NCI-H446 (cell line): ENCODE measurements around the gene MROH9.
"Not testable (repeated sequence)": the region's sequence is repeated elsewhere in the genome, so short reads cannot be mapped to it uniquely, and the experiment has no call there.

Source experiments
- DNase-seq, 2 experiments: peaks; one replicate each; lab custom pipeline; 2025; lab: John Stamatoyannopoulos, UW

MROH9 gene, protein sequence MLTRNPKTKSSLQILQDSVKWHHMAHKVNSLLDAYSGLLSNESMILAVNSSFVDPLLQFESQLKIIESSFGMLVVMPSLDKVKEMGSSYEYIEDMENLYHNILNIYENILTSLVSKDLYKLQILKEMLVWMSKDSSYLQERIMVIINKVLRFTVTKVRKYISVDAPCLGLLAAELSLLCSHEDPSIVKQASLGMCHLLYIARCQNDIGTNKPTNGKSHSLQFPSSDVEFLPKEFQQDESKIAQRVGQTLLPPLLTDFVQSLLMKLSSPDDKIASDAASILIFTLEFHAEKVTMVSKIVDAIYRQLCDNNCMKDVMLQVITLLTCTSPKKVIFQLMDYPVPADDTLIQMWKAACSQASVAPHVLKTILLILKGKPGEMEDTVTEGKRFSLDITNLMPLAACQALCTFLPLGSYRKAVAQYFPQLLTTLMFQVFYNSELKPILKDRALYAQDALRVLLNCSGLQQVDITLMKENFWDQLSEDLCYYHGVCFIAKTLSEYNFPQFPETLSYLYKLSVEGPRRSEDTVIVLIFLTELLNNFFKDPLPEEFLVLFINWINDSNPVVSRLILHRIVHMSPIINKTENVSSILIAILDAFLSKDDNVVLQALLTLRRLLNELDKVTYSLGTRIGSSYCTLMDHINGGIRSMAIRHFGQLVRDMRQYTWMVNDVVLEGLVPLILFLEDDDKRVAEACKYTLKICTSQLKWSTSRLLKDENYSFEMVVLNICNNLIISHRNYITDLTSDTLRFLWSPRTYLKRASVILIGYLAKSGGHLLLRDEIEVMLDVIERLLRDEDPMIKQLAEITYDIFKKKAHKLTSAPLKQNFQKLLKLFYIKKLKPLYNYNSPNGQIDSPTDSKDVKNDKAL

GRCh38 chr1:170935231-170935630 is at the start of gene MROH9:
TSS of gene MROH9 (plus strand) at chr1:170935534. CDS start at chr1:170945557, 10,023 bp downstream.
- no peak for DNase-seq

DNA sequence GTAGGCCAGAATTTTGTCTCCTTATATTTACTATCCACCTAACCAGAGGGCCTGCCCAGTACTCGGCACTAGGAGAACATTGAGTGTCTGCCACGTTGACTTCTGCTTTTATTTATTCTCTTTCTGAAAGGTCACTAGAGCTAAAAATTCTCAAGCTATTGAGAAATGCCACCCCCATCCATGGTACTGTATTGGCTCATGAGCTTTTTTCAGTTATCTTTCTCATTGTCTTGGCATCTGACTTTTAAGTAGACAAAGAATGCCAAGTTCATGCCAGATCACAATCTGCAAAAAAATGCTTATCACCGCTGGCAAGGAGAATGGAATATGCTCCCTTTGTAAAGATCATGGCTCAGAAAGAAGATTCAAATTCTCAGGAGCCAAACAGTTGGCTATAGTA is 49.8 kb upstream of the MROH9 start:
- no peak for DNase-seq

GRCh38 chr1:170886460-170886859 is 48.9 kb upstream of the MROH9 start:
- DNase-seq, result no peak

- DNase-seq, result no peak
Measured at GRCh38 chr1:170887726-170888125, 47.6 kb upstream of the MROH9 start.

- no peak for DNase-seq
Measured at GRCh38 chr1:170891872-170892271, 43.5 kb upstream of the MROH9 start.

- DNase-seq, result no peak
Measured at GRCh38 chr1:170893655-170894297, 41.6 kb upstream of the MROH9 start.

- no peak for DNase-seq
Measured at GRCh38 chr1:170903961-170904360, 31.4 kb upstream of the MROH9 start.

- no peak for DNase-seq
Measured at GRCh38 chr1:170908942-170909341, 26.4 kb upstream of the MROH9 start.

- no peak for DNase-seq
Measured at GRCh38 chr1:170910273-170910672, 25.1 kb upstream of the MROH9 start.

DNA sequence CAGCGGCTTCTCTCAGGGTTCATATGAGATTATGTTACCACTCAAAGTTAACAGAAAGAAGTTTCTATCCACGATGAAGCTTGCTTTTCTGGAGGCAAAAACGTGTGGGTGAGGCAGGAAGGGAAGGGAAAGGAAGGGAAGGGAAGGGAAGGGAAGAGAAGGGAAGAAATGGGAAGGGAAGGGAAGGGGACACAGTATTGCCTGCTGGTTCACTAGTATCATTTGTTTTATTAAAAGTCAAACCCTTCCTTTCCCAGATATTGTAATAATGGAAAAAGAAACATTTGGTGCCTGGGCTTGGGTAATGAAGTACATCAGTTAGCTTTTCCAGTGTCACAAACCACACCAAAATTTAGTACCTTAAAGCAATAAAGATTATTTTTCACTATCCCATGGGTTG is 18.0 kb upstream of the MROH9 start:
- DNase-seq, result no peak

DNA sequence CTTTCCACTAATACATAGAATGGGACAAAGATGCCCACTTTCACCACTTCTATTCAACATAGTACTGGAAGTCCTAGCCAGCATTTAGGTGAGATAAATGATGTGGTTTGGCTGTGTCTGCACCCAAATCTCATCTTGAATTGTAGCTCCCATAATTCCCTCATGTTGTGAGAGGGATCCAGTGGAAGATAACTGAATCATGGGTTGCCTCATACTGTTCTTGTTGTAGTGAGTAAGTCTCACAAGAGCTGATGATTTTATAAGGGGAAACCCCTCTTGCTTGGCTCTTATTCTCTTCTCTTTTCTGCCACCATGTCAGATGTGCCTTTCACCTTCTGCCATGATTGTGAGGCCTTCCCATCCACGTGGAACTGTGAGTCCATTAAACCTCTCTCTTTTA is 10.7 kb upstream of the MROH9 start:
- DNase-seq, result not testable (repeated sequence)

- no peak for DNase-seq
Measured at GRCh38 chr1:170927955-170928840, 7.1 kb upstream of the MROH9 start.

DNA sequence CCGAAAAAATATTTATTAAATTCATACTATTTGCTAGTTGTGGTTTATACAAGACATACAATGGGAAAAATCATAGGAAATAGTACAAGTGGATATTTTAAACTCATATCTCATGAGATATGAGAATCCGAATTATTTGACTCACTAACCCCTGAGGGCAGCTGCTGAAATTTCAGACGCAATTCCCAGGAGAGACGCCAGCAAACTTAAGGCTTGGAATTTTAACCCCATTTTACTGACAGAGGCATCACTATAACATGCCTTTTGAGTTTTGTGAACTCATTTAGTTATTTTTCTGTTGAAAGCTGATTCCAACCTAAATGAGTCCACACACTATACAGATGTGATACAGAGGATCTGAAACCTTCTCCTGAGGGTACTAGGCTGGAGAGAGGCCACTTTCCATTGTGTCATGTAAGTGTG is 5.9 kb upstream of the MROH9 start:
- DNase-seq, result no peak

DNA sequence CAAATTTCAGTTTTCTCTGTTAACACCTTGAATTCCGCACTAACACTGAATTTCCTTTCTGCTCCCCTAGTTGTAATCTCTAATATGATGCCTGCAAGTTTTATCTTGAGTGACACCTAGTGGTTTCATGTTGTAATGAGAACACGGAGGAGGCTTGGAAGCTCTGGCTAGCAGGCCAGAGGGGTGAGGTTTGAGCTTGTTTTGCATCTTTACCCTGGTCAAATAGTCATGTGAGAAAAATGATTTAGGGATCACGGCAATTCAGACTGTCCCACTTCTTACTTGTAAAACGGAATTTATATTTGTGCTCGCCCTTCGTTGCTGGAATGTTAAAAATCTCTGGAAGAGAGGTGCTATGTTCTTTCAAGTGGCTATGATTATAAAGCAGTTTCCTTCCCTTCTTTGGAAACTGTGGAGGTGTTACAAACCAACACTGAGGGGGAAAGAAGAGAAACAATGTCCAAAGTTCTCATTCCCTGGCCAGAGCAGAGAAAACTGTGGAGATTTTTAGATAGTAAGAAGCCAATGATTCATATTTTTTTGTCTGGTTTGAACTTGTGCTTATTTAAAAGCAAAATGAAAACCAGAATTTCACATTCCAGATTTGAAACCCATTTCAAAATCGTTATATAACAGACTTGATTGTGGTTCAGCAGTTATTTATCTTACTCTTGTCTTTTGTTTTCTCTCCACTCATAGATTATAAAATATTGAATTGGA is 5.3 kb upstream of the MROH9 start:
- peak; percentile 36 to 68 for DNase-seq

GRCh38 chr1:170931650-170932049 is 3.7 kb upstream of the MROH9 start:
- DNase-seq, result no peak

DNA sequence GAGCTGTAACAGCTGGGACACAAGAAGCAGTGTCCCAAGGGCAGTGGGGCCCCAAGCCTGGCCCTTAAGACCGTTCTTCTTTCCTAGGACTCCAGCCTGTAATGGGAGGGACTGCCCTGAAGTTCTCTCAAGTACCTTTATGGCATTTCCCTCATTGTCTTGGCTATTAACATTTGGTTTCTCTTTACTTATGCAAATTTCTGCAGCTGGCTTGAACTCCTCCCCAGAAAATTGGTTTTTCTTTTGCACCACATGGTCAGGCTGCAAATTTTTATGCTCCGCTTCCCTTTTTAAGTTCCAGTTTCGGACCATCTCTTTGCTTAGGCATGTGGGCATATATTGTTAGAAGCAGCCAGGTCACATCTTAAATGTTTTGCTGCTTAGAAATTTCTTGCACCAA is 3.1 kb upstream of the MROH9 start:
- DNase-seq, result no peak

- DNase-seq, result no peak
Measured at GRCh38 chr1:170938281-170938680, 2.9 kb downstream of the MROH9 start.

- DNase-seq, result no peak
Measured at GRCh38 chr1:170939476-170939875, 4.1 kb downstream of the MROH9 start.

DNA sequence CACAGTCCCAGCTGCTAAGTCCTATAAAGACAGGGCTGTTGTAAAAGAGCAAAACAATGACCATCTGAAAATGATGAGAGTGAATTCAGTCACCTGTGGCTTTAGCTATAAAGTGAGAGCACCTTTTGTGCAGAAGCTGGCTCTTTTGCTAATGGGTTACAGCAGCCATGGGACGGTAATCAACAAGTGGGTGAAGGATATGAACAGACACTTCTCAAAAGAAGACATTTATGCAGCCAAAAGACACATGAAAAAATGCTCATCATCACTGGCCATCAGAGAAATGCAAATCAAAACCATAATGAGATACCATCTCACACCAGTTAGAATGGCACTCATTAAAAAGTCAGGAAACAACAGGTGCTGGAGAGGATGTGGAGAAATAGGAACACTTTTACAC is 16.4 kb downstream of the MROH9 start:
- not testable (repeated sequence) for DNase-seq

DNA sequence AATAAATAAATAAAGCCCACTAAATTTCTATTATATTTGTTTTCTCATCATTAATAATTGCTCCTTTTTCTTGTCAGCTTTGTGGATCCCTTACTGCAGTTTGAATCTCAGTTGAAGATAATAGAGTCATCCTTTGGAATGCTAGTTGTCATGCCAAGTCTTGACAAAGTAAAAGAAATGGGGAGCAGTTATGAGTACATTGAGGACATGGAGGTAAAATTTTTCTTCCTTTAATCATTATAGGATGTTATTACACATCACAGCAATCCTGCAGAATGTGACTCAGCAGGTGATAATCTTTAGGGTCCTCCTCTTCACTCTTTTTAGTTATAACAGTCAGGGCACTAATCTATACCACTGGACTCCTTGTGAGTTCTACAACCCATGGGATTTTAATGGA is 24.1 kb downstream of the MROH9 start:
- no peak for DNase-seq

DNA sequence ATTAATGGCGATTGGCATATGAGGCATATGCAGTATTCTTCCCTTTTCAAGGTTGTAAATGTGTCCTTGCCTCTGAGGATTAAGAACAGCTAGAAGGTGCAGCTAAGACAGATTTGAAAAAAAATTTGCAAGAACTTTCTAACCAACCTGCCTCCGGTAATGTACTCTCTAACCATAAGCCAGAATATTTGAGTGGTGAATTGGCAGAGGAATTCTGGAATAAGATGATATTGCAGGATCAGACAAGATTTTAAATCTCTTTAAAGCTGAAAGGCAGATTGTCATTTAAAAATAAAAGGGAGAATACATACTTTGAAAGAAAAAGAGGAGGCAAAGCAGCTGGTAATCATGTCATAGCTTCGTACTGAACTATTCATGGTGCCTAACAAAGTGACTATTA is 29.2 kb downstream of the MROH9 start:
- no peak for DNase-seq
